ENCODE measurements around the gene C3orf22. TPM values are rescaled to one million over a fixed set of nuclear protein-coding genes. Genes with fewer than 3 reads are reported as not detected.

Gene C3orf22
- total RNA-seq, 2 experiments from 2014 or later = not detected

DNA sequence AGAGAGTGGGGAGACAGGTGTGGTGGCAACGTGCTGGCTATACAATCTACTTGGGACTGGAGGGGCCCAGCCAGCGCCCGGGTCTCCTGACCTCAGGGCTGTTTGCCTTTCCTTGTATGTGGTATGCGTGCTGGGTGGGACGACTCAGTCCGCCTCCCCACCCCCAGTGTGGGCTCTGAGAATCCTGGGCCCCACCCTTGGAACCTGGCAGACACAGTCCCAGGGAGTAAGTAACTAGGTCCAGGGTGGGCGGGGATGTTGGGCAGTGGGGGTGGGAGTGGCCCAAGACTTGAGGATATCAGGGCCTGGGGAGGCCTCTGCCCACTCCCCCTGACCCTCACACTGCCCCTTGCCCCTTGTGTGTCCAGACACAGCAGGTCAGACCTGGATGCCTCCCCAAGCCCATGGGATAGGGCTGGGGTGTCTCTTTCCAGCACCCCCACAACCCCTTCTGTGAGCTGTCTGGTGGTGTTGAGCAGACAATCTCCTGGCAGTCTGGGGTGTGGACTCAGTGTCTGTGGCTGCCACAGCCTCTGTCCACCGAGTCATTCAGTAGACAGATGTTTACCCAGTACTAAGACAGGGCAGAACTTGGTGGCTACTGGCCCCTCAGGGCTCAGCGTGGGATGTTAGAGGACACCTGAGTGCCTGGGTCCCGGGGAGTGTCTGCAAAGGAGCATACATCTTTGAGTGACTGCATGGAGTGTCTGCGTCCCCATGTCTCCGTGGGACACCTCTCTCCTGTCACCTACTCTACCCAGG lies 33.5 kb downstream of the C3orf22 start:
- ChIA-PET POLR2A (no interaction called here), CTCF (no interaction called here)
- Mint-ChIP-seq H3K4me1 (ENCODE audit: low read depth) (no peaks in the 10 kb centered on the region), H3K27me3 (peaks cover 11% of the 10 kb centered on the region), H3K4me3 (no peak overlapping the region), H3K9me3 (no peaks in the 10 kb centered on the region), H3K27ac (no peak overlapping the region), H3K36me3 (ENCODE audit: low read depth) (no peaks in the 10 kb centered on the region)
- intact Hi-C loops (cut with micrococcal nuclease) = no loop called here
- no peak for ATAC-seq
- TF ChIP-seq, protein P1, sequence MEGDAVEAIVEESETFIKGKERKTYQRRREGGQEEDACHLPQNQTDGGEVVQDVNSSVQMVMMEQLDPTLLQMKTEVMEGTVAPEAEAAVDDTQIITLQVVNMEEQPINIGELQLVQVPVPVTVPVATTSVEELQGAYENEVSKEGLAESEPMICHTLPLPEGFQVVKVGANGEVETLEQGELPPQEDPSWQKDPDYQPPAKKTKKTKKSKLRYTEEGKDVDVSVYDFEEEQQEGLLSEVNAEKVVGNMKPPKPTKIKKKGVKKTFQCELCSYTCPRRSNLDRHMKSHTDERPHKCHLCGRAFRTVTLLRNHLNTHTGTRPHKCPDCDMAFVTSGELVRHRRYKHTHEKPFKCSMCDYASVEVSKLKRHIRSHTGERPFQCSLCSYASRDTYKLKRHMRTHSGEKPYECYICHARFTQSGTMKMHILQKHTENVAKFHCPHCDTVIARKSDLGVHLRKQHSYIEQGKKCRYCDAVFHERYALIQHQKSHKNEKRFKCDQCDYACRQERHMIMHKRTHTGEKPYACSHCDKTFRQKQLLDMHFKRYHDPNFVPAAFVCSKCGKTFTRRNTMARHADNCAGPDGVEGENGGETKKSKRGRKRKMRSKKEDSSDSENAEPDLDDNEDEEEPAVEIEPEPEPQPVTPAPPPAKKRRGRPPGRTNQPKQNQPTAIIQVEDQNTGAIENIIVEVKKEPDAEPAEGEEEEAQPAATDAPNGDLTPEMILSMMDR (IDR thresholded peaks at IDR 0.05) = no peak
- no peak for DNase-seq

DNA sequence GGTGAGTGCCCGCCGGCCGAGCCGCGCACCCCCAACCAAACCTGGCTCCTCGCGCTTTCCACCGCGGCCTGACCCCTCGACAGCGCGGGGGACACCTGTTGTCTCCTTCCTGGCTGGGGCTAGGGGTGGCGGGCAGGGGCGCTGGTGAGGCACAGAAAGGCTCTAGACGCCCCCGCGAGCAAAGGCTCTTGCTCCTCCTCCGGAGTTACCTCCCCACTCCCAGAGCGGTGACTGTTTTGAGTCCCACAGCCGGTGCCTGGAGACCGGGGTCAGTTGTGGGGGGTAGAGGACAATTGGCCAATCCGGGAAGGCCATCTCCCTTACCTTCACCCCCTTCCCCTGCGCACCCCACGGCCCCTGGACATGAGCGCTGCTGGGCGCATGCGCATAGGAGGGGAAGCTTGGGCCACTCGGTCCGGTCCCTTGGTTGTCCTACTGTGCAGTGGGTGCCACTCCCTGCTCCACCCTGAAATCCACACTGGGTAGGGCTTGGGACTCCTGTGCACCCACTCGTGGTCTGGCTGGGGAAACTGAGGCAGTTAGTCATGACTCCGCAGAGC lies 34.2 kb downstream of the C3orf22 start:
- TF ChIP-seq, protein P1 (IDR thresholded peaks at IDR 0.05) = no peak
- ATAC-seq (peak; percentile 34), DNase-seq (peak; percentile 18)
- no peaks in the 10 kb centered on the region for H3K4me1 Mint-ChIP-seq (ENCODE audit: low read depth)
- CTCF ChIA-PET = no interaction called here
- H3K4me3 Mint-ChIP-seq = peak overlapping the region; percentile 3
- H3K27me3 Mint-ChIP-seq = peaks cover 11% of the 10 kb centered on the region
- no peak overlapping the region for H3K27ac Mint-ChIP-seq
- POLR2A ChIA-PET = no interaction called here
- no peaks in the 10 kb centered on the region for H3K9me3 Mint-ChIP-seq
- H3K36me3 Mint-ChIP-seq (ENCODE audit: low read depth) = no peaks in the 10 kb centered on the region
- intact Hi-C loops (cut with micrococcal nuclease) = no loop called here

DNA sequence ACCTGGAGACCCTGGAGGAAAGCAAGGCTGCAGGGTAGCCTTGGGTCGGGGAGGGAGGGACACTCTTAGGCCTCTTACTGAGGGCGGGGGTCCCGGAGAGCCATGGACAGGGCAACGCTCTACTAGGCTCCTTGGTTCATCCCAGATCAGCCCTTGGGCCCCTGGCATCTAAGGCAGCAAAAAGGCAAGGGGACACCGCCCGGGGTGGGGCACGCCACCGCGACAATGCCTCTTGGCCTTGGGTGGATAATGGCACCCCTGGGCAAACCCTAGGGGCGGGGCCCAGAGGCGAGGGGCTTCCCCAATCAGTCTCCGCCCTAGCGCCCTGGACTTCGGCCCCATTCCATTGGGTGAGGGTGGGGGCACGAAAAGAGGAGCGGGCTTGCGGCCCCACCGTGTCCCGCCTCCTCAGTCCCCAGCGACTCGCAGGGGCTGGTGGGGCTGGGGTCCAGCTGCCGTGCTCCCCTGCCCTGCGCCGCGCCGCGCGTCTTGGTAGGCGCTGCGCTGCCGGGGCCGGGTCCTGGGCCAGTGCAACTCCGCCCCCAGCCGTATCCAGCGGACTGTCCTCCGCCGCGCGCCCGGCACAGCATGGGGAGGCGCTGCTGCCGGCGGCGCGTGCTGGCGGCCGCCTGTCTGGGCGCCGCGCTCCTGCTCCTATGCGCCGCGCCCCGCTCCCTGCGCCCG lies 34.8 kb downstream of the C3orf22 start, which contains the start of gene CHST13:
Gene CHST13, plus strand, starts transcription at position 411 of the 684 bp plus-strand sequence. Its CDS starts 178 bp downstream, at position 589.
- ChIA-PET POLR2A (no interaction called here), CTCF (interaction anchor here (0.9 to 2.4 kb wide), 6 partner anchors 12 to 932 kb away, joined by 3 to 19 read pairs (median 5); no protein-coding TSS in a partner anchor)
- TF ChIP-seq, protein P1 (IDR thresholded peaks at IDR 0.05) = no peak
- H3K4me3 Mint-ChIP-seq = peak within 1 kb of the TSS; percentile 3
- H3K36me3 Mint-ChIP-seq (ENCODE audit: low read depth) = no peaks in the 10 kb centered on the region
- H3K4me1 Mint-ChIP-seq (ENCODE audit: low read depth) = no peaks in the 10 kb centered on the region
- peak; percentile 7 for DNase-seq
- H3K9me3 Mint-ChIP-seq = no peaks in the 10 kb centered on the region
- H3K27me3 Mint-ChIP-seq = peaks cover 11% of the 10 kb centered on the region
- intact Hi-C loops (cut with micrococcal nuclease) = no loop called here
- peak; percentile 60 for ATAC-seq
- no peak within 1 kb of the TSS for H3K27ac Mint-ChIP-seq

DNA sequence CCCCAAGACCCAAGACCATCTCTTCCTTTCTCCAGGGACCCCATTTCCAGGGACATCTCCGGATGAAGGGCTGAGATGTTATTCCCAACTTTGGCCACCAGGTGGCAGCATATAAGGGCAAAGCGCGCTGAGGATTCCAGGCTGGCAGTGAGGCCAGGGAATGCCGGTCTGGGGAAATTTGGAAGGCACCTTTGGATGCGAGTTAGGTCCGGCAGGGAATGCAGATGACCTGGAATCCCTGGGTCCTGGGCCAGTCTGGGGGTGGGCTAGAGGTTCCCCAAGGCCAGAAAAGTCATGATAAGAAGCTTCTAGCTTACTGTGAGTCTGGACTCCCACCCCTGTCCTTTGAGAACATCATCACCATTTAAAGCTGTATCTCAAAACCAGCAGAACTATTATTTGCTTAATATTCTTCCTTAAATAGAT lies 36.4 kb downstream of the C3orf22 start:
- TF ChIP-seq, protein P1 (IDR thresholded peaks at IDR 0.05) = peak; percentile 94
- Mint-ChIP-seq H3K27ac (no peak overlapping the region), H3K4me3 (no peak overlapping the region), H3K4me1 (ENCODE audit: low read depth) (no peaks in the 10 kb centered on the region), H3K36me3 (ENCODE audit: low read depth) (no peaks in the 10 kb centered on the region), H3K9me3 (no peaks in the 10 kb centered on the region), H3K27me3 (peaks cover 11% of the 10 kb centered on the region)
- peak; percentile 35 for ATAC-seq
- intact Hi-C loops (cut with micrococcal nuclease) = no loop called here
- peak; percentile 47 for DNase-seq
- ChIA-PET POLR2A (no interaction called here), CTCF (interaction anchor here (0.6 to 2.4 kb wide), 27 partner anchors 8 to 1025 kb away, joined by 3 to 19 read pairs (median 4); partner anchors contain the start of genes C3orf22 and PLXNA1)
